Measurements from ENCODE around the gene GRAMD1C.
"Not testable (repeated sequence)": the region's sequence is repeated elsewhere in the genome, so short reads cannot be mapped to it uniquely, and the experiment has no call there.

DNA sequence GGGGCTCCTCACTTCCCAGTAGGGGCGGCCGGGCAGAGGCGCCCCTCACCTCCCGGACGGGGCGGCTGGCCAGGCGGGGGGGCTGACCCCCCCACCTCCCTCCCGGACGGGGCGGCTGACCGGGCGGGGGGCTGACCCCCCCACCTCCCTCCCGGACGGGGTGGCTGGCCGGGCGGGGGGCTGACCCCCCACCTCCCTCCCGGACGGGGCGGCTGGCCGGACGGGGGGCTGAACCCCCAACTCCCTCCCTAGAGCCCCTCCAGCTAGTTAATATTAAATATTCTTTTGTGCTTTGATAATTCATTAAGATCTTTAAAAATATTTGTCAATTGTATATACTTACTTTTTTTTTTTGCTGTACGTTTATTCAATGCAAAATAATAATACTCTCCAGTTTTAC is 11.3 kb downstream of the GRAMD1C start:
- TF ChIP-seq, protein P1, sequence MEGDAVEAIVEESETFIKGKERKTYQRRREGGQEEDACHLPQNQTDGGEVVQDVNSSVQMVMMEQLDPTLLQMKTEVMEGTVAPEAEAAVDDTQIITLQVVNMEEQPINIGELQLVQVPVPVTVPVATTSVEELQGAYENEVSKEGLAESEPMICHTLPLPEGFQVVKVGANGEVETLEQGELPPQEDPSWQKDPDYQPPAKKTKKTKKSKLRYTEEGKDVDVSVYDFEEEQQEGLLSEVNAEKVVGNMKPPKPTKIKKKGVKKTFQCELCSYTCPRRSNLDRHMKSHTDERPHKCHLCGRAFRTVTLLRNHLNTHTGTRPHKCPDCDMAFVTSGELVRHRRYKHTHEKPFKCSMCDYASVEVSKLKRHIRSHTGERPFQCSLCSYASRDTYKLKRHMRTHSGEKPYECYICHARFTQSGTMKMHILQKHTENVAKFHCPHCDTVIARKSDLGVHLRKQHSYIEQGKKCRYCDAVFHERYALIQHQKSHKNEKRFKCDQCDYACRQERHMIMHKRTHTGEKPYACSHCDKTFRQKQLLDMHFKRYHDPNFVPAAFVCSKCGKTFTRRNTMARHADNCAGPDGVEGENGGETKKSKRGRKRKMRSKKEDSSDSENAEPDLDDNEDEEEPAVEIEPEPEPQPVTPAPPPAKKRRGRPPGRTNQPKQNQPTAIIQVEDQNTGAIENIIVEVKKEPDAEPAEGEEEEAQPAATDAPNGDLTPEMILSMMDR (IDR thresholded peaks at IDR 0.05): not testable (repeated sequence)
- TF ChIP-seq POLR2A (IDR thresholded peaks at IDR 0.05): not testable (repeated sequence)

All from lower leg skin (tissue), 3 donors.